ENCODE measurements around the gene MRPS25. TPM values are rescaled to one million over a fixed set of nuclear protein-coding genes. Genes with fewer than 3 reads are reported as not detected.

Gene MRPS25
- total RNA-seq, 1 experiment from 2014 or later: 69.7 TPM

DNA sequence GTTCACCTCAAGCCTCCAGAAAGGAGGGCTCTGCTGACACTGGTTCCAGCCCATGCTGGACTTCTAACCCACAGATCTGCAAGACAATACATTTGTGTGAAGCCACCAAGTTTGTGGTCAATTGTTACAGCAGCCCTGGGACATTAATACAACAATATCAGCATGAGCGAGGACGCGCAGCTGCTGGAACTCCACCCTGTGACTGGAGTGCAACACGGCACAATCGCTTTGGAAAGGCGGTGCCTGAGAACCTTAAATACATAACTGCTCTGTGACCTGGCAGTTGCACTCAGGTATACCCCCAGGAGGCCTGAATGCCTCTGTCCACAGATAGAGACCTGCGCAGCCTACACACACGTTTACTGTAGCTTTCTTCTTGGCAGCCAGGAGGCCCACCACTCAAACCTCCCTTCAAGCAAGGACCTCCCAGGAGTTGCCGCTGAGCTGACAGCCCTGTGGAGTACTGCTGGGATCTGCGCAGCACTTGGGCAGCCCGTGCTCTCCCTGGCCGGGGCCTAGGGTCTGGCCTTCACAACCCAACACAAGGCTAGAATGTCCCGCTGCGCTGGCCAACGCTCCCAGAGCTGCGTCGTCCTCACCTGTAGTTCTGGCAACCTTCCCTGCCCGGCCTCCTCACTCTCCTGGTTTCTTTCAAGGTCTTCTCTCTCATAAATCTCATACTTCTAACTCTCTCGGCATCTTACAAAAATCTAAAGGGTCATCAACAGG, 8.3 kb downstream of the MRPS25 start:
- H3K4me1 Mint-ChIP-seq: peaks cover 16% of the 10 kb centered on the region
- H3K27ac Mint-ChIP-seq: no peak overlapping the region
- no peak for DNase-seq (ENCODE audit: low spot score)
- TF ChIP-seq SOX15 (CRISPR knock-in tag; IDR thresholded peaks at IDR 0.05): no peak
- TF ChIP-seq ZNF396 (CRISPR knock-in tag; IDR thresholded peaks at IDR 0.05; ENCODE audit: borderline replicate concordance): no peak
- no peak for TF ChIP-seq TP53 (CRISPR knock-in tag; IDR thresholded peaks at IDR 0.05)
- TF ChIP-seq FOXJ3 (CRISPR knock-in tag; IDR thresholded peaks at IDR 0.05; ENCODE audit: borderline replicate concordance): no peak
- TF ChIP-seq ZNF416 (CRISPR knock-in tag; IDR thresholded peaks at IDR 0.05): no peak
- TF ChIP-seq PRRX2 (CRISPR knock-in tag; IDR thresholded peaks at IDR 0.05): no peak
- TF ChIP-seq ZBTB21 (CRISPR knock-in tag; IDR thresholded peaks at IDR 0.05; ENCODE audit: borderline replicate concordance): no peak
- no peak for TF ChIP-seq CREM (CRISPR knock-in tag; IDR thresholded peaks at IDR 0.05)
- TF ChIP-seq GABPB1 (CRISPR knock-in tag; IDR thresholded peaks at IDR 0.05): no peak
- no peak for TF ChIP-seq SP1 (CRISPR knock-in tag; conservative IDR thresholded peaks at IDR 0.05)
- TF ChIP-seq ESRRA (CRISPR knock-in tag; IDR thresholded peaks at IDR 0.05; ENCODE audit: borderline replicate concordance): no peak
- no peak for TF ChIP-seq CREB1 (CRISPR knock-in tag; IDR thresholded peaks at IDR 0.05)
- TF ChIP-seq, protein P1, sequence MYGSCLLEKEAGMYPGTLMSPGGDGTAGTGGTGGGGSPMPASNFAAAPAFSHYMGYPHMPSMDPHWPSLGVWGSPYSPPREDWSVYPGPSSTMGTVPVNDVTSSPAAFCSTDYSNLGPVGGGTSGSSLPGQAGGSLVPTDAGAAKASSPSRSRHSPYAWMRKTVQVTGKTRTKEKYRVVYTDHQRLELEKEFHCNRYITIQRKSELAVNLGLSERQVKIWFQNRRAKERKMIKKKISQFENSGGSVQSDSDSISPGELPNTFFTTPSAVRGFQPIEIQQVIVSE (CRISPR knock-in tag; IDR thresholded peaks at IDR 0.05; ENCODE audit: borderline replicate concordance): no peak
- TF ChIP-seq, protein P2, sequence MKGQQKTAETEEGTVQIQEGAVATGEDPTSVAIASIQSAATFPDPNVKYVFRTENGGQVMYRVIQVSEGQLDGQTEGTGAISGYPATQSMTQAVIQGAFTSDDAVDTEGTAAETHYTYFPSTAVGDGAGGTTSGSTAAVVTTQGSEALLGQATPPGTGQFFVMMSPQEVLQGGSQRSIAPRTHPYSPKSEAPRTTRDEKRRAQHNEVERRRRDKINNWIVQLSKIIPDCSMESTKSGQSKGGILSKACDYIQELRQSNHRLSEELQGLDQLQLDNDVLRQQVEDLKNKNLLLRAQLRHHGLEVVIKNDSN (CRISPR knock-in tag; IDR thresholded peaks at IDR 0.05): no peak
- TF ChIP-seq, protein P3, sequence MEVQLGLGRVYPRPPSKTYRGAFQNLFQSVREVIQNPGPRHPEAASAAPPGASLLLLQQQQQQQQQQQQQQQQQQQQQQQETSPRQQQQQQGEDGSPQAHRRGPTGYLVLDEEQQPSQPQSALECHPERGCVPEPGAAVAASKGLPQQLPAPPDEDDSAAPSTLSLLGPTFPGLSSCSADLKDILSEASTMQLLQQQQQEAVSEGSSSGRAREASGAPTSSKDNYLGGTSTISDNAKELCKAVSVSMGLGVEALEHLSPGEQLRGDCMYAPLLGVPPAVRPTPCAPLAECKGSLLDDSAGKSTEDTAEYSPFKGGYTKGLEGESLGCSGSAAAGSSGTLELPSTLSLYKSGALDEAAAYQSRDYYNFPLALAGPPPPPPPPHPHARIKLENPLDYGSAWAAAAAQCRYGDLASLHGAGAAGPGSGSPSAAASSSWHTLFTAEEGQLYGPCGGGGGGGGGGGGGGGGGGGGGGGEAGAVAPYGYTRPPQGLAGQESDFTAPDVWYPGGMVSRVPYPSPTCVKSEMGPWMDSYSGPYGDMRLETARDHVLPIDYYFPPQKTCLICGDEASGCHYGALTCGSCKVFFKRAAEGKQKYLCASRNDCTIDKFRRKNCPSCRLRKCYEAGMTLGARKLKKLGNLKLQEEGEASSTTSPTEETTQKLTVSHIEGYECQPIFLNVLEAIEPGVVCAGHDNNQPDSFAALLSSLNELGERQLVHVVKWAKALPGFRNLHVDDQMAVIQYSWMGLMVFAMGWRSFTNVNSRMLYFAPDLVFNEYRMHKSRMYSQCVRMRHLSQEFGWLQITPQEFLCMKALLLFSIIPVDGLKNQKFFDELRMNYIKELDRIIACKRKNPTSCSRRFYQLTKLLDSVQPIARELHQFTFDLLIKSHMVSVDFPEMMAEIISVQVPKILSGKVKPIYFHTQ (CRISPR knock-in tag; IDR thresholded peaks at IDR 0.05): no peak
- no peak for TF ChIP-seq HMGA2 (CRISPR knock-in tag; IDR thresholded peaks at IDR 0.05)
- TF ChIP-seq NFE2L1 (CRISPR knock-in tag; IDR thresholded peaks at IDR 0.05): no peak
- TF ChIP-seq, protein P4, sequence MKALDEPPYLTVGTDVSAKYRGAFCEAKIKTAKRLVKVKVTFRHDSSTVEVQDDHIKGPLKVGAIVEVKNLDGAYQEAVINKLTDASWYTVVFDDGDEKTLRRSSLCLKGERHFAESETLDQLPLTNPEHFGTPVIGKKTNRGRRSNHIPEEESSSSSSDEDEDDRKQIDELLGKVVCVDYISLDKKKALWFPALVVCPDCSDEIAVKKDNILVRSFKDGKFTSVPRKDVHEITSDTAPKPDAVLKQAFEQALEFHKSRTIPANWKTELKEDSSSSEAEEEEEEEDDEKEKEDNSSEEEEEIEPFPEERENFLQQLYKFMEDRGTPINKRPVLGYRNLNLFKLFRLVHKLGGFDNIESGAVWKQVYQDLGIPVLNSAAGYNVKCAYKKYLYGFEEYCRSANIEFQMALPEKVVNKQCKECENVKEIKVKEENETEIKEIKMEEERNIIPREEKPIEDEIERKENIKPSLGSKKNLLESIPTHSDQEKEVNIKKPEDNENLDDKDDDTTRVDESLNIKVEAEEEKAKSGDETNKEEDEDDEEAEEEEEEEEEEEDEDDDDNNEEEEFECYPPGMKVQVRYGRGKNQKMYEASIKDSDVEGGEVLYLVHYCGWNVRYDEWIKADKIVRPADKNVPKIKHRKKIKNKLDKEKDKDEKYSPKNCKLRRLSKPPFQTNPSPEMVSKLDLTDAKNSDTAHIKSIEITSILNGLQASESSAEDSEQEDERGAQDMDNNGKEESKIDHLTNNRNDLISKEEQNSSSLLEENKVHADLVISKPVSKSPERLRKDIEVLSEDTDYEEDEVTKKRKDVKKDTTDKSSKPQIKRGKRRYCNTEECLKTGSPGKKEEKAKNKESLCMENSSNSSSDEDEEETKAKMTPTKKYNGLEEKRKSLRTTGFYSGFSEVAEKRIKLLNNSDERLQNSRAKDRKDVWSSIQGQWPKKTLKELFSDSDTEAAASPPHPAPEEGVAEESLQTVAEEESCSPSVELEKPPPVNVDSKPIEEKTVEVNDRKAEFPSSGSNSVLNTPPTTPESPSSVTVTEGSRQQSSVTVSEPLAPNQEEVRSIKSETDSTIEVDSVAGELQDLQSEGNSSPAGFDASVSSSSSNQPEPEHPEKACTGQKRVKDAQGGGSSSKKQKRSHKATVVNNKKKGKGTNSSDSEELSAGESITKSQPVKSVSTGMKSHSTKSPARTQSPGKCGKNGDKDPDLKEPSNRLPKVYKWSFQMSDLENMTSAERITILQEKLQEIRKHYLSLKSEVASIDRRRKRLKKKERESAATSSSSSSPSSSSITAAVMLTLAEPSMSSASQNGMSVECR (CRISPR knock-in tag; IDR thresholded peaks at IDR 0.05; ENCODE audit: borderline replicate concordance): no peak
- TF ChIP-seq TEAD4 (CRISPR knock-in tag; IDR thresholded peaks at IDR 0.05): no peak
- TF ChIP-seq ZNF671 (CRISPR knock-in tag; IDR thresholded peaks at IDR 0.05): no peak
- peaks cover 59% of the 10 kb centered on the region for H3K36me3 Mint-ChIP-seq
- POLR2A ChIA-PET: no interaction called here
- H3K9me3 Mint-ChIP-seq: no peaks in the 10 kb centered on the region
- CTCF ChIA-PET: no interaction called here
- H3K4me3 Mint-ChIP-seq: no peak overlapping the region
- no peaks in the 10 kb centered on the region for H3K27me3 Mint-ChIP-seq (ENCODE audit: low read depth)
- ATAC-seq: no peak
